GM12878 (cell line): Measurements from ENCODE around the gene LTC4S. TPM values are rescaled to one million over a fixed set of nuclear protein-coding genes. Genes with fewer than 3 reads are reported as not detected.
A peak's percentile ranks its signal among the peaks of the same experiment; 100 is the strongest.

Source experiments
- ATAC-seq: fragments of 200-7000 bp; cut with Tn5 transposase; 3 replicates; pipeline ENCODE4 v1.9.1; 2020; ENCODE audit warnings: mild to moderate bottlenecking, moderate library complexity
- BruUV-seq: library from RNA; stranded (reverse); fragments of 400-500 nt; replicated peaks from 2 replicates; lab custom pipeline; 2021; lab: Mats Ljungman, UMichigan
- CTCF ChIA-PET: fragments of 300-600 bp; sonication (Branson Sonifier 250); formaldehyde crosslinking; extraction: SDS; loops from one replicate; lab custom pipeline; 2021; ENCODE audit warnings: inconsistent platforms; lab: Yijun Ruan, JAX
- POLR2A ChIA-PET: fragments of 350-600 bp; formaldehyde crosslinking; extraction: SDS; loops from one replicate; lab custom pipeline; 2021; ENCODE audit warnings: inconsistent platforms; lab: Charles Lee
- RAD21 ChIA-PET: fragments of 300-600 bp; sonication (Branson Sonifier 250); formaldehyde crosslinking; loops from one replicate; lab custom pipeline; 2023; ENCODE audit warnings: antibody characterized with exemption; ENCODE audit not compliant: unreplicated experiment; lab: Charles Lee
- SMC1A ChIA-PET: fragments of 300-600 bp; sonication (Branson Sonifier 250); formaldehyde crosslinking; loops from one replicate; lab custom pipeline; 2023; ENCODE audit not compliant: unreplicated experiment, uncharacterized antibody; lab: Charles Lee
- DNase-seq: peaks from one replicate; pipeline ENCODE4 v3.0.0-alpha.2; 2011; ENCODE audit warnings: low read depth, low spot score
- FAIRE-seq: peaks from 3 replicates; lab custom pipeline; 2011; peaks lifted over from hg19 to GRCh38; lab: Jason Lieb, UNC
- H2AFZ ChIP-seq: 2 replicates; pipeline ENCODE4 v1.6.0; 2011; ENCODE audit warnings: low read depth, low read length, control low read depth; ENCODE audit not compliant: control insufficient read depth
- H3K27ac ChIP-seq: 2 replicates; pipeline ENCODE4 v1.5.1; 2011; ENCODE audit warnings: control low read depth; ENCODE audit not compliant: control insufficient read depth, insufficient read depth
- H3K27me3 ChIP-seq, 2 experiments: replicated peaks in 1 of 2; 2 replicates each; pipeline versions ENCODE4 v1.6.0 to v1.6.1; 2011; ENCODE audit warnings: low read length in 1 of 2; ENCODE audit not compliant: control insufficient read depth in 2 of 2, insufficient read depth in 2 of 2
- H3K36me3 ChIP-seq, 2 experiments: 2 replicates each; pipeline ENCODE4 v1.5.1; 2011; ENCODE audit warnings: low read length in 1 of 2; ENCODE audit not compliant: control insufficient read depth in 2 of 2, insufficient read depth in 2 of 2
- H3K4me1 ChIP-seq: 2 replicates; pipeline ENCODE4 v1.6.1; 2011; ENCODE audit warnings: mild to moderate bottlenecking, low read length, moderate library complexity, mixed read lengths; ENCODE audit not compliant: control insufficient read depth, insufficient read depth
- H3K4me2 ChIP-seq: 2 replicates; pipeline ENCODE4 v1.6.0; 2011; ENCODE audit warnings: control low read depth; ENCODE audit not compliant: control insufficient read depth, insufficient read depth
- H3K4me3 ChIP-seq: fragments of 200-600 bp; sonication (generic); 2 replicates; pipeline ENCODE4 v1.5.1; 2016
- H3K79me2 ChIP-seq: 2 replicates; pipeline ENCODE4 v1.6.0; 2011; ENCODE audit warnings: low read length; ENCODE audit not compliant: control insufficient read depth, insufficient read depth
- H3K9ac ChIP-seq: 2 replicates; pipeline ENCODE4 v1.8.0; 2011; ENCODE audit warnings: low read length, control low read depth, mixed read lengths; ENCODE audit not compliant: control insufficient read depth, insufficient read depth
- H3K9me3 ChIP-seq: replicated peaks from 3 replicates; pipeline ENCODE4 v1.5.1; 2011; ENCODE audit warnings: mild to moderate bottlenecking, low read length; ENCODE audit not compliant: control insufficient read depth, insufficient read depth
- H4K20me1 ChIP-seq: 2 replicates; pipeline ENCODE4 v1.6.0; 2011; ENCODE audit not compliant: control insufficient read depth, insufficient read depth
- ESRRA ChIP-seq: IDR thresholded peaks from 2 replicates; pipeline ENCODE4 v1.6.1; 2012; ENCODE audit warnings: mild to moderate bottlenecking, low read length, improper control_type of control experiment
- JUNB ChIP-seq: IDR thresholded peaks from 2 replicates; pipeline ENCODE4 v1.6.1; 2016; ENCODE audit warnings: antibody characterized with exemption, mild to moderate bottlenecking
- LARP7 ChIP-seq: fragments of 450-650 bp; IDR thresholded peaks from 2 replicates; pipeline ENCODE4 v1.6.1; 2017; ENCODE audit warnings: mild to moderate bottlenecking
- MXI1 ChIP-seq: fragments of 150-350 bp; IDR thresholded peaks from 2 replicates; pipeline ENCODE4 v1.6.1; 2011; ENCODE audit warnings: low read depth, mild to moderate bottlenecking, inconsistent platforms, low read length, improper control_type of control experiment
- POLR2A ChIP-seq: IDR thresholded peaks from 2 replicates; pipeline ENCODE4 v1.6.1; 2011; ENCODE audit warnings: low read depth, mild to moderate bottlenecking, low read length
- ZNF274 ChIP-seq: IDR thresholded peaks from one replicate; pipeline ENCODE4 v1.8.0; 2011; ENCODE audit not compliant: insufficient read length, insufficient read depth
- WGBS: methylation state at CpG from one replicate; pipeline ENCODE4 v1.1.6; 2016; ENCODE audit warnings: low lambda C conversion rate; ENCODE audit not compliant: insufficient replicate concordance, insufficient coverage; ENCODE audit errors: missing lambda C conversion rate; 5-methylcytosine and 5-hydroxymethylcytosine counted together
- in situ Hi-C: fragments of 300-500 bp; cut with MboI; formaldehyde crosslinking; loops from 9 replicates; pipeline ENCODE4 v1.14.3; 2018; ENCODE audit warnings: mixed read lengths
- intact Hi-C: fragments of 100-400 bp; cut with micrococcal nuclease; formaldehyde crosslinking; loops from one replicate; pipeline ENCODE4 v1.14.2; 2022; ENCODE audit not compliant: unreplicated experiment
- polyA plus RNA-seq, 11 experiments: library from polyadenylated mRNA; depleted of rRNA in 4 of 11; unstranded in 6 of 11; stranded (reverse) in 5 of 11; fragments of >200 nt; fragmentation: Nextera tagmentation in 4 of 11; fragmentation: Illumina TruSeq in 1 of 11; extraction: Ambion mirVana in 4 of 11; extraction: Trizol in 1 of 11; gene quantifications; 1 replicate in 1 of 11; 2 replicates in 10 of 11; pipeline versions ENCODE4 v1.2.1 to v1.2.3, GENCODE V29; 2011 to 2016; ENCODE audit warnings: inconsistent platforms in 2 of 11, missing spikeins in 2 of 11, low read depth in 1 of 11
- total RNA-seq, 4 experiments: library from RNA; depleted of rRNA in 3 of 4; stranded (reverse); fragments of >200 nt in 3 of 4; fragmentation: Illumina TruSeq in 1 of 4; extraction: Trizol in 1 of 4; gene quantifications; 2 replicates each; pipeline versions ENCODE4 v1.2.1 to v1.2.3, GENCODE V29; 2013 to 2021

Gene LTC4S
- total and polyA plus RNA-seq, 10 of the 15 experiments (the other 5 are each of a cell fraction or from before 2014, with no cell fraction given): 0.78 to 3.6 (median 1.8) TPM; not detected in 5

DNA sequence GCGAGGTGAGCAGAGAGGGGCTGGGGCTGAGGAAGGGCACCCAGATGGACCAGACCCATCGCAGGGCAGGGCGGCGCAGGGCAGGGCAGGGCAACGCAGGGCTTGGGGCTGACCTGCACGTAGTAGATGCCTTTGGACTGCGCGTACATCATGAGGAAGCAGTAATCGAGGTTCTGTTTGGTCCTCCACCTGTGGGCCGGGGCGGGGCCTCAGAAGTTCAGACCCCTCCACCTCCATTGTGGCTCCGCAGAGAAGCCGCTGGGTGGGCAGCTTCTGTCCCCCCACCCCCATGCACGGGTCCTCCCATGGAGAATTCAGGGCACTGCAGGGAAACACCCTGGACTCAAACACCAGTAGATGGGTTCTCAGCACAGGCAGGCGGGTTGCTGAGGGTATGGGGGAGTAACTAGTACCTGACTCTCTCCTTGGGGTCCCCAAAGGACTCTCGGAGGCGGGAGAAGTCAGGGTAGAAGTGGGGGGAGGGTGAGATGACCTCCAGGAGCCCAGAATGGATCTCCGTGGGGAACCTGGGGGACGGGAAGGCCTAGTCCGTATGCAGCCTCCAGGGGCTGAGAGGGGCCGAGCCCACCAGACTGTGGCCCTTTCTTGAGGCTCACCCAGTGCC is 6.4 kb downstream of the LTC4S start:
- DNase-seq: no peak
- Histone ChIP-seq H4K20me1 (no peaks in the 10 kb centered on the region), H2AFZ (no peak overlapping the region), H3K9ac (no peak overlapping the region), H3K27me3 (no peaks in the 10 kb centered on the region), H3K79me2 (peaks cover 16% of the 10 kb centered on the region), H3K4me3 (no peak overlapping the region)
- POLR2A ChIA-PET: no interaction called here
- BruUV-seq: no TSS peak
- intact Hi-C loops: loop anchor here (2.0 kb wide), 1 partner anchor 291 kb away; no protein-coding TSS in a partner anchor
- 85% methylated on average over 21 of the region's 21 CpGs for WGBS
- in situ Hi-C loops: loop anchor here (5.0 to 25.0 kb wide), 2 partner anchors 112 to 1012 kb away; partner anchors contain the start of gene MGAT1
- TF ChIP-seq POLR2A (peak; percentile 0; the same call in 1 of the 2 replicates), LARP7 (no peak)
- TF ChIP-seq, all 136 proteins: peak for 1
- Histone ChIP-seq H3K4me2 (no peak overlapping the region), H3K36me3 (peaks cover 0 to 13% of the 10 kb centered on the region in 2 experiments; a peak in 2 of 4 replicates), H3K9me3 (no peaks in the 10 kb centered on the region), H3K4me1 (peaks cover 19% of the 10 kb centered on the region), H3K27ac (no peak overlapping the region)
- SMC1A ChIA-PET: no interaction called here
- RAD21 ChIA-PET: no interaction called here
- no peak for ATAC-seq
- CTCF ChIA-PET: interaction anchor here (3.1 to 3.2 kb wide), 2 partner anchors 57 to 106 kb away, joined by 13 to 19 read pairs; partner anchors contain the start of gene MRNIP
- no peak for FAIRE-seq

DNA sequence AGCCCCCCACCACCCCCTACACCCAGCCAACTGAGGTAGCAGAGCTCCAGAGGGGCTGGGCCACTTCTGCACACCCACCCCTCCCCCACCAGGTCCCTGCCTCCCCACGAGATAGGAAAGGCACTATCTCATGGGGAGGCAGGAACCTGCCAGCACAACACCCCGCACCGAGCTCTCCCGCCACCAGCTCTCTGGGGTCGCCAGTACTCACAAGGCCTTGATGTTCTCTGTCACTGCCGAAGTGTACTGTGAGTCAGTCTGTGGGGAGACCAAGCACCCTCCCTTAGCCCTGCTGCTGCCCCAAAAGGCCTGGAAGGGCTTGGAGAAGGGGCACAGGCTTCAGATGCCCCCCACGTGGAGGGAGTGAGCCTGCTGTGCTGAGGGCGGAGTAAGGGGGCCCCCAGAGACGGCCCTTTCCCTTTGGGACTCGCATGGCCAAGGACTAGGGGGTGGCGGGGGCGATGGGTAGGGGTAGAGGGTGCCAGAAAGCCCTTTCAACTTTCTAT is 7.0 kb downstream of the LTC4S start:
- no peak for FAIRE-seq
- BruUV-seq: no TSS peak
- Histone ChIP-seq H3K4me2 (no peak overlapping the region), H3K27ac (no peak overlapping the region), H3K27me3 (no peaks in the 10 kb centered on the region), H2AFZ (no peak overlapping the region), H3K79me2 (peaks cover 22% of the 10 kb centered on the region), H3K9me3 (no peaks in the 10 kb centered on the region), H3K9ac (no peak overlapping the region), H3K4me3 (no peak overlapping the region), H3K36me3 (peaks cover 0 to 13% of the 10 kb centered on the region in 2 experiments; a peak in 2 of 4 replicates), H4K20me1 (no peaks in the 10 kb centered on the region), H3K4me1 (peaks cover 16% of the 10 kb centered on the region)
- RAD21 ChIA-PET: no interaction called here
- POLR2A ChIA-PET: no interaction called here
- CTCF ChIA-PET: interaction anchor here (1.0 to 3.2 kb wide), 5 partner anchors 20 to 108 kb away, joined by 3 to 19 read pairs (median 9); partner anchors contain the start of genes MRNIP and SQSTM1
- DNase-seq: no peak
- no peak for ATAC-seq
- no peak for TF ChIP-seq JUNB
- TF ChIP-seq MXI1: no peak
- TF ChIP-seq ESRRA: no peak
- TF ChIP-seq ZNF274: no peak
- intact Hi-C loops (loop anchor here (2.0 kb wide), 1 partner anchor 290 kb away; no protein-coding TSS in a partner anchor), in situ Hi-C loops (loop anchor here (5.0 to 25.0 kb wide), 2 partner anchors 112 to 1012 kb away; partner anchors contain the start of gene MGAT1)
- SMC1A ChIA-PET: no interaction called here
- 78% methylated on average over 10 of the region's 12 CpGs for WGBS
